ENCODE data around the gene MRPS31. TPM values are rescaled to one million over a fixed set of nuclear protein-coding genes. Genes with fewer than 3 reads are reported as not detected.

The MRPS31 gene
- total RNA-seq, 1 experiment from 2014 or later, result 25.5 TPM

- TF ChIP-seq PRDM15 (CRISPR knock-in tag; IDR thresholded peaks at IDR 0.05), result peak; percentile 82
- TF ChIP-seq FOXJ3 (CRISPR knock-in tag; IDR thresholded peaks at IDR 0.05; ENCODE audit: borderline replicate concordance), result no peak
- TF ChIP-seq FOXP4 (CRISPR knock-in tag; IDR thresholded peaks at IDR 0.05), result peak; percentile 21
- no peak for TF ChIP-seq ARID4B (CRISPR knock-in tag; IDR thresholded peaks at IDR 0.05; ENCODE audit: borderline replicate concordance)
- no peak for TF ChIP-seq AR (CRISPR knock-in tag; IDR thresholded peaks at IDR 0.05)
- TF ChIP-seq CTCF (IDR thresholded peaks at IDR 0.05), result no peak
- 0 out of 2 replicates have a peak, but pooled peaks have one; percentile 36 for TF ChIP-seq ZBTB43 (CRISPR knock-in tag; IDR thresholded peaks at IDR 0.05)
- no peak for TF ChIP-seq ATF3 (CRISPR knock-in tag; conservative IDR thresholded peaks at IDR 0.05)
- peak; percentile 83 for TF ChIP-seq MYBL2 (CRISPR knock-in tag; IDR thresholded peaks at IDR 0.05)
- TF ChIP-seq TEAD1 (CRISPR knock-in tag; IDR thresholded peaks at IDR 0.05), result no peak
- no peak for TF ChIP-seq RELA (CRISPR knock-in tag; IDR thresholded peaks at IDR 0.05; ENCODE audit: borderline replicate concordance)
- TF ChIP-seq AFF4 (CRISPR knock-in tag; IDR thresholded peaks at IDR 0.05; ENCODE audit: borderline replicate concordance), result no peak
- TF ChIP-seq NR3C1 (CRISPR knock-in tag; conservative IDR thresholded peaks at IDR 0.05; ENCODE audit: low read depth), result no peak
Observed at GRCh38 chr13:40789275-40790153, 18.5 kb upstream of the MRPS31 start, which contains the start of gene SLC25A15 (continued).

All from WTC11 (cell line).